T-helper 1 cell treated with Interleukin-12 subunit alpha and Interleukin-12 subunit beta and Interleukin-4 antibody, amounts not matched to agents 30 μg/mL and 1 μg/mL, for 36 hours (primary cell): Measurements from ENCODE around the gene RCBTB2.

ENCODE experiments used
- H3K27ac Mint-ChIP-seq: one replicate; pipeline ENCODE4 v1.8.0; 2021; ENCODE audit warnings: mild to moderate bottlenecking, mixed read lengths
- H3K27me3 Mint-ChIP-seq: one replicate; pipeline ENCODE4 v1.8.0; 2021; ENCODE audit warnings: low read depth, mixed read lengths
- H3K36me3 Mint-ChIP-seq: one replicate; pipeline ENCODE4 v1.8.0; 2021; ENCODE audit warnings: low read depth, mixed read lengths
- H3K4me1 Mint-ChIP-seq: one replicate; pipeline ENCODE4 v1.8.0; 2021; ENCODE audit warnings: low read depth, mixed read lengths
- H3K4me3 Mint-ChIP-seq: one replicate; pipeline ENCODE4 v1.8.0; 2021; ENCODE audit warnings: mild to moderate bottlenecking, moderate library complexity, mixed read lengths
- H3K9me3 Mint-ChIP-seq: one replicate; pipeline ENCODE4 v1.8.0; 2021; ENCODE audit warnings: mixed read lengths

The RCBTB2 gene

DNA sequence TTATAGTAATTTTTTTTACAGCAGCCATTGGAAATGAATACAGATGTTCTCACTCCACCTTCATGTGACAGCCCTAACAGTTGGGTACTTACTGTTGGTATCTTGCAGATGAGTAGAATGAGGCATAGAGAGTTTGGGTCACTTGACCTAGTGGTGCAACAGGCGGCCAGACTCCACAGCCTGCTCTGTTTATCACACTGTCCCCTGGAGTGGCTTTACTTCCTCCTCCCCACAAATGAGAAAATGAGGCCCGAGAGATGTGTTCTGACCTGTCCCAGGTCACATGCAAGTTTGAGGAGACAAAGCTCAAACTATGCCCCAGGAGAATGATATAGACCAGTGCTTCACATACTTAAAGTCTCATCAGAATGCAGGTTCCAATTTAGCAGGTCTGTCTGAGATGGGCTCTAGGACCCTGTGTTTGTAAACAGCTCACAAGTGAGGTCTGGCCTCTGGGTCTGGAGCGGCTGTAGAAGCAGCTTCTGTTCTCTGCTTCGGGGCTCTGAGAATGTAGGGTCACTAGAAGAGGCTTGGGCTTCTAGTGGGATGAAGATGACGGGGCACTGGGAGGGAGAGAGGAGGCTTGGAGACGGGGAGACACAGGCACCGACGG lies 37.4 kb upstream of the RCBTB2 start:
- no peaks in the 10 kb centered on the region for H3K9me3 Mint-ChIP-seq
- H3K36me3 Mint-ChIP-seq = peaks cover 1% of the 10 kb centered on the region
- H3K4me1 Mint-ChIP-seq = peaks cover 13% of the 10 kb centered on the region
- H3K4me3 Mint-ChIP-seq = no peak overlapping the region
- H3K27ac Mint-ChIP-seq = no peak overlapping the region
- H3K27me3 Mint-ChIP-seq = peaks cover 65% of the 10 kb centered on the region

DNA sequence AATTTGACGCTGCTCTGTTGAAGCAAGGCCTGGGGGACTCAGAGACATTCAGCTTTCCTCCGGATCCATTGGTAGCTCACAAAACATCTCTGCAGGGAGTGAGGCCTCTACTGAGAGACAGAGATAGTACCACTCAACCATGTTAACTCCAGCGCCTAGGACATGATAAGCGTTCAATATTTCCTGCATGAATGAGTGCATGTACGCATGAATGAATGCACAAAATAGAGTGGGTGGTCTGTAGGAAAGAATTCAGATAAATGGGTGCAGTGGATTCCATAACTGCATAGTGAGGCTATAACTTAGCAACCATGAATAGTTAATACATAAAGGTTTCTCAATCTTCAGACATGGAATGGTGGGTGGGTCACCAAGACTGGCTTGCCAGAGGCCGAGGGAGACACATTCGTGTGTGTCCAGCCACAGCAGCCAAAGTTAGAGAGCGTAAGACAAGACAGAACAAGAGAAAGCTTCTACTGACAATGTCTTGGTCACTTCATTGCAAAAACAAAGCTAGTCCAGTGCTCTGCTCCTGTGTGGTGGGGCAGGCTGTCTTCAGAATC lies 36.3 kb upstream of the RCBTB2 start:
- peaks cover 3% of the 10 kb centered on the region for H3K36me3 Mint-ChIP-seq
- no peak overlapping the region for H3K27ac Mint-ChIP-seq
- H3K4me1 Mint-ChIP-seq = peaks cover 13% of the 10 kb centered on the region
- H3K27me3 Mint-ChIP-seq = peaks cover 67% of the 10 kb centered on the region
- H3K9me3 Mint-ChIP-seq = no peaks in the 10 kb centered on the region
- no peak overlapping the region for H3K4me3 Mint-ChIP-seq

DNA sequence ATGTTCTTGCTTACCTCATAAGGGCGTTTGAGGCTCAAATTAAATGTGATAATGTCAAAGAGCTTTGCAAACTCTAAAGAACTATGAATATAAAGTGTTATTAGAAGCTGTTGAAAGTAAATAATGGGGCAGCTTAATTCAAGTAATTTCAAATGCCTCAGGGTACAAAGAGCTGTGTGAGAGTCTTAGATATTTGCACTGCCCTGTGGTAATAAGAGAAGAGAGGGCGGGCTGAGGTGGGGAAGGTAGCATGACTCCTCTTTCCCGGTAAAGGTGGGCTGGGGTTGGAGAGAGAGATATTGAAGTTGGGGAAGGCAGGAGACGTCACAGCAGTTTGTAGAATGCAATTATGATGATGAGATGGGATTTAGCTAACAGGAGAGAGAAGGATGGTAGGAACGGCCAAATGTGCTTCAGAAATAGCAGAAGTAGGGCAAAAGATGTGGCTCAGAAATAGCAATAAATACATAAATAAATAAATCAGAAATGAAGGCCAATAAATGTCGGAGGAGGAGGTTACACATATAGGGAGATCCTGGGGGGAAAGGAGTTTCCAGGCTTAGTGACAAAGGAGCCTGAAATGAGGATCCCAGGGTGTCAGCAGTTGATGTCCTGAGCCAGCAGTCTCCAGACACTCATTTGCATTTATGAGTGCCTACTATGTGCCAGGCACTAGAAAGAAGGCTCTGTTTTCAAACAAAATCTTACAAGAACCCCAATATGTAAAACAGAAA lies 35.7 kb upstream of the RCBTB2 start:
- Mint-ChIP-seq H3K27ac (no peak overlapping the region), H3K27me3 (peaks cover 70% of the 10 kb centered on the region), H3K36me3 (peaks cover 3% of the 10 kb centered on the region), H3K9me3 (no peaks in the 10 kb centered on the region), H3K4me3 (no peak overlapping the region), H3K4me1 (peaks cover 9% of the 10 kb centered on the region)

DNA sequence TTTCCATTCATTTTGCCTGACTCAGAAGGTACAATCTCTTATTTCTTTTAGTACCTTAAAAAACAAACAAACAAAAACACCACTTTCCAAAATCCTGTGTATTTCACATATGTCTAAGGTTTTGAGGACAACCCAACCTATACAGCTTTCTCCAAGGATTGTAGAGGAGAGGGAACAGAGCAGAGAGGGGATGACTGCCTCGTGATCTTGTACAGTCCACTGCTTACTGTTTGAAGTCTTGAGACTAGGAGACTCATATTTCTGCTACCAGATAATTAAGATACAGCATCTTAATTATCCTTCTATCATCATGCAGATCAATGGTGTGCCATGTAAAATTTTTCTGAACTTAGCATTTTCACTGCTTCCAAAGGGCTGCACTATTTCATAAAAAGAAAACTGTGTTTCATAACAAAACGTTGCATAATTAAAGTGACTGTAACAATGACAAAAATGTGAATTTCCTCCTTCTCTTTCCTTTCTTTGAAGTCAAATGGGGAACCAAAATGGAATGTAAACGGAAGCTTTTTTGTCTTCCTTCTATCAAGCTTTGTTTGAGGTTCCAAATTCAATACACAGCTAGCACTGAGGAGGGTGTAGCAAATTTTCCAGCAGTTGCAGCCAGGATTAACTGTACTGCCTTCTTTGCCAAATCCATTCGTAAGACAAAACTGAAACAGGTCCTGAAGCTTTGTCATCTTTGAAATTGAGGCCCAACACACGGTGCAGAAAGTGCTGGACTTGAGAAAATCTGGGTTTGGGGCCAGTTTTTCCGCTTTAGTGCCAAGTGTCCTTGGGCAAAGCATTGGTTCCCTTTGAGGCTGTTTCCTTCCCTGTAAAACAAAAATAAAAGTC lies 34.9 kb upstream of the RCBTB2 start:
- H3K36me3 Mint-ChIP-seq = peaks cover 3% of the 10 kb centered on the region
- peaks cover 70% of the 10 kb centered on the region for H3K27me3 Mint-ChIP-seq
- H3K4me1 Mint-ChIP-seq = peaks cover 13% of the 10 kb centered on the region
- H3K27ac Mint-ChIP-seq = no peak overlapping the region
- H3K4me3 Mint-ChIP-seq = no peak overlapping the region
- H3K9me3 Mint-ChIP-seq = no peaks in the 10 kb centered on the region

DNA sequence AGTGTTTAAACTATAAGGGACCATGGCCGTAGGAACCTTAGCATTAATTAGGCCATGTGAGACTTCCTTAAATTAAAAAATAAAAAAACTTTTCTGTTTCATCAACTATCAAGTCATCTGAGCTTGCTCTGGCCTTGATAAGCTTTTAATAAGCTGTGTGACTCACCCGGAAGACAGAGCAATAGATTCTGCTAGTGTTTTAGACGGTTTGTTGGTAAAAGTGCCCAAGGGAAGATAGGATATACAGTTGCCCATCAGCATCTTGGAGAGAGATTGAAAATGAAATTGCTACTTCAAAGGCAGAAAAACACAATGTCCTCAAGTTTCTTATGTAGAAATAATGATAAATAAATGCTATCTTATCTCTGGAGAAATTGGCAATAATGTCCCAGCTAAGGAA lies 31.2 kb upstream of the RCBTB2 start:
- no peak overlapping the region for H3K4me3 Mint-ChIP-seq
- H3K27me3 Mint-ChIP-seq = peaks cover 71% of the 10 kb centered on the region
- H3K9me3 Mint-ChIP-seq = peaks cover 11% of the 10 kb centered on the region
- H3K36me3 Mint-ChIP-seq = peaks cover 14% of the 10 kb centered on the region
- no peak overlapping the region for H3K27ac Mint-ChIP-seq
- H3K4me1 Mint-ChIP-seq = peaks cover 38% of the 10 kb centered on the region

DNA sequence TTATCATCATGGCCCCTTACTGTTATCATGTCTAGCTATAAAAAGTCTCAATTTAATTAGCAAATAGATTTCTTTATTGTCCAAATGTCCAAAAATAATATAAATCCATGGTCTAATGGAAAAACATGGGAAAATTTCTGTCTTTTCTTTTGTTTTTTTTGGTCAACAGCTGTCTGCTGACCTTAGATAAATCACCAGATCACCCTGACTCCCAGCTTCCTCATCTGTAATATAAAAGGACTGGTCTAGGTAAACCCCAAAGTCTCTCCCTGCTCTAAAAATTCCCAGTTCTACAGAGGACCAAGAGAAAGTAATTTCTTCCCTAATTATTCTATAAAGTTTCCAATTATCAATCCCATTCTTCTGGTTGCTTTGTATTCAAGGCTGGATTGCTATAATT lies 30.7 kb upstream of the RCBTB2 start:
- Mint-ChIP-seq H3K27me3 (peaks cover 71% of the 10 kb centered on the region), H3K4me1 (peaks cover 40% of the 10 kb centered on the region), H3K27ac (no peak overlapping the region)

DNA sequence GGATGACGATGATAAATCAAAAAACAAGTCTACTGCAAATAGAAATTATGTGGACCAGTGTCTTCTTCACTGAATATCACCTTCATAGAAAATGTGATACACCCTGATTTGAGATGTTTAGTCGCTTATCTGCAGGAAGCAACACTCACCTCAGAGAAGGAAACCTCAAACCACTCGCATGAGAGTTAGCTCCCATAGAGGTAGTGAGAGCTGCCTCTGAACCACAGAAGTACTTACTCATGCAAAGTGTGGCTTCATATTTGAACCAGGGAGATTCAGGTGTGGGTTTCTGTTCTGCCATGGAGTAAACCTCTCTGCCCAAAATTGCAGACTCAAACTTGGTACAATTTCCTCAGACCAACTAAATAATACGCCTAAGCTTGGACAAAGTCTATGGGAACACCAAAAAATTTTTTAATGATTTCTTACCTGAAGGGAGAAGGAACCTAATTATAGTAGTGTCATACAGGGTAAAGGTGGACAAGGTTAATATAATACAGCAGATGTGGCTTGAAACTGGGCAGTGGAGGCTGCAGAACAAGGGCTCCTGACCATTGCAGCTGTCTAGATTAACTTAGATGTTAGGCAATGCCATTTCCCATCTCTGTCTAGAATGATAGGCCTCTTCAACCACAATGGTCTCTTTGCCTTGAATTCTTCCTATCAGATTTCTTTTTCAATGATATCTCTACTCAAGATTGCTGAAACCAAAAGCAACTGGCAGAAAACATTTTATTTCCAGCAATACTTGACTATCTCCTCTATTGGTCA lies 29.6 kb upstream of the RCBTB2 start:
- Mint-ChIP-seq H3K9me3 (peaks cover 17% of the 10 kb centered on the region), H3K4me3 (peak overlapping the region; percentile 49), H3K4me1 (peaks cover 40% of the 10 kb centered on the region), H3K36me3 (peaks cover 14% of the 10 kb centered on the region), H3K27ac (peak overlapping the region; percentile 52), H3K27me3 (peaks cover 69% of the 10 kb centered on the region)

More for the DNA sequence above, 30.7 kb upstream of the RCBTB2 start:
- Mint-ChIP-seq H3K9me3 (peaks cover 11% of the 10 kb centered on the region), H3K36me3 (peaks cover 14% of the 10 kb centered on the region), H3K4me3 (no peak overlapping the region)

DNA sequence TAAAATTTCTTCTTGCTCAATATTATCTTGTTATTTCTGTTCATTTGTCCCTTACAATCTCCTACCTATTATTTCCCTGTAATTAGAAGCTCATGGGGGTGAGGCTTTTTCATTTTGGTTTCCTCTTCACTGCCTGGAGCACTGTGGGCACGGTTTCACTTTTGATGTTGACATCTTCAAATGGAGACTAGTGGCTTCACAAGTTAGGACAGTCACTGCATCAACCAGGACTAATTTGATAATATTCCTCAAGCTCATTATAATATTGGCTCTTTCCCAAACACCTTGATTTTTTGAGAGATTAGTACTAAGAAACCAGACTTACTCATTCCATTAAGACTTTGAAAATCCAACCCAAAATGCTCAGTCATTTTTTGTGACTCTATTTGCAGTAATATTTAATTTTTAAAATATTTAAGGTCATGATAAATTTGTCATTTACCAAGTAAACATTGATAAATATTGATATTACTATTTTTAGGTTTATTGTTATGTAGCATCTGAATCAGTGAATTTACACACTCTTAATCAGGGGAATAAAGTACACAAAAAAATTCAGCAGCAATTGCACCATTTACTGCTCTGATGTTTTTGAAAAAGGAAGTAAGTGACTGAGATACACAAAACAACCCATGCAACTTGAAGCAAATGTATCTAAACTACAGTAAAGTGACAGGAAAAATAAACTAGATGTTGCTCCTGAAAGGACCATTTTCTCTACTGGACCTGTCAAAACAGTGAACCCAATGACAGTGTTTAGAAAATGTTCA lies 28.8 kb upstream of the RCBTB2 start:
- H3K4me3 Mint-ChIP-seq = peak overlapping the region; percentile 2
- H3K36me3 Mint-ChIP-seq = peaks cover 18% of the 10 kb centered on the region
- H3K27me3 Mint-ChIP-seq = peaks cover 69% of the 10 kb centered on the region

DNA sequence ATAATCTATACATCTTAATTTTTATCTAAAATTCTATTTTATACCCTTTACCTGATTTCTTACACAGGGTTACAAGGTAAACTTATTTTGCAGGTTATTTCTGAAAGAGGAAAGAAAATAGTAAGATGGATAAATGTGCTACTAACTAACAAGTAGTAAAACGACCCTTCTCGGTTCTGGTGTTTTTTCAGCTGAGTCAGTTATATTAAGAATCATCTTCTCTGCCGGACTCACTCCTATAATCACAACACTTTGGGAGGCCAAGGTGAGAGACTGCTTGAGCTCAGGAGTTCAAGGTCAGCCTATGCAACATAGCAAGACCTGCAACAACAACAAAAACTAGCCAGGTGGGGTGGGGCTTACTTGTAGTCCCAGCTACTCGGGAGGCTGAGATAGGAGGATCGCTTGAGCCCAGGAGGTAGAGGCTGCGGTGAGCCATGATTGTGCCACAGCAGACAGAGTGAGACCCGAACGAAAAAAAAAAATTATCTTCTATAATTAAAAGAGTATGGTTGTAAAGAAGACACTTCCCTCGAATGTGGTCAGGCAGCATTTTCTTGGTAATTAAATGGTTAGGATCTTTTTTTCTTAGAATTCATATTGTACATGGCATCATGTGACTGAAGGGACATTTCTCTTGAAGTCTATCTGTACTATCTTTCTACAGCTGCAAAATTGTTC lies 27.9 kb upstream of the RCBTB2 start:
- peak overlapping the region; percentile 55 for H3K4me3 Mint-ChIP-seq
- peaks cover 74% of the 10 kb centered on the region for H3K27me3 Mint-ChIP-seq
- peaks cover 40% of the 10 kb centered on the region for H3K4me1 Mint-ChIP-seq
- H3K9me3 Mint-ChIP-seq = peaks cover 33% of the 10 kb centered on the region
- no peak overlapping the region for H3K27ac Mint-ChIP-seq
- H3K36me3 Mint-ChIP-seq = peaks cover 23% of the 10 kb centered on the region

More for the DNA sequence above, 28.8 kb upstream of the RCBTB2 start:
- Mint-ChIP-seq H3K27ac (peak overlapping the region; percentile 52), H3K4me1 (peaks cover 40% of the 10 kb centered on the region), H3K9me3 (peaks cover 25% of the 10 kb centered on the region)

DNA sequence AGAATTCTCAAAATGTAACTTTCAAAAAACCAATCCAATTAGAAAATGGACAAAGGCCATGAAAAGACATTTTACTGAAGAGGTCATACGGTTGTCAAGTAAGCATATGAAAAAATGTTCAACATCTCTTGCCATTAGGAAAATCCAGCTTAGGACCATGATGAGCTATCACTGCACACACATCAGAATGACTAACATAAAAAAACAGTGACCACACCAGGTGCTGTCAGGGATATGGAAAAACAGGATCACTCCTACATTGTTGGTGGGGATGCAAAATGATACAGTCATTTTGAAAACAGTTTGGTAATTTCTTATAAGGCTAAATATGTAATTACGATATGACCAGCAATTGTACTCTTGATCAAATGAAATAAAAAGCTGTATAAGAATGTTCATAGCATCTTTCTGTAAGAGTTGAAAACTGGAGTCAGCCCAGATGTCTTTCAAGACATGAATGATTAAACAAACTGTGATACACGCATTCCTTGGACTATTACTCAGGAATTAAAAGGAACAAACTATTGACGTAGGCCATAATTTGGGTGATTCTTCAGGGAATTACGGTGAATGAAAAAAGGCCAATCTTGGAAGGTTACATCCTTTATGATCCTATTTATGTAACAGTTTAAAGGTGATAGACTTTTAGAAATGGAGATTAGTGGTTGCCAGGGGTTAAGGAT lies 26.9 kb upstream of the RCBTB2 start:
- Mint-ChIP-seq H3K36me3 (peaks cover 25% of the 10 kb centered on the region), H3K4me3 (no peak overlapping the region), H3K4me1 (peaks cover 40% of the 10 kb centered on the region), H3K27ac (peak overlapping the region; percentile 32), H3K27me3 (peaks cover 66% of the 10 kb centered on the region), H3K9me3 (peaks cover 42% of the 10 kb centered on the region)

DNA sequence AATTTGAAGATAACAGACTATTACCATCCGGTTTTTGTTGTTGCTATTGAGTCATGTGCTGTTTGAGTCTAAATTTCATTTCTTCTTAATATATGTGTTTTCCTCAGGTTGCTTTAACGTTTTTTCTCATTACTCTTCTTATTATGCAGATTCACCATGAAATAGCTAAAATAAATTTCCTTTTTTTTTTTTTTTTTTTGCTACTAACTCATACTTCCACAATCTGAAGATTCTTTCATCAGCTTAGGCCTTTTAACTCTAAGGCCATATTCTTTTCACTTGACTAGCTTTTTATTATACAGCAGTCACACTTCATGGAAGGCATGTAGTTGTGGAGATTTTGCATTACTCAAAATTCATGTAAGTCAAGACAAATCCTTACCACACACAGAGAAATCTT lies 23.9 kb upstream of the RCBTB2 start:
- no peak overlapping the region for H3K27ac Mint-ChIP-seq
- H3K4me3 Mint-ChIP-seq = no peak overlapping the region
- peaks cover 53% of the 10 kb centered on the region for H3K9me3 Mint-ChIP-seq
- peaks cover 27% of the 10 kb centered on the region for H3K36me3 Mint-ChIP-seq
- peaks cover 21% of the 10 kb centered on the region for H3K4me1 Mint-ChIP-seq
- peaks cover 67% of the 10 kb centered on the region for H3K27me3 Mint-ChIP-seq

DNA sequence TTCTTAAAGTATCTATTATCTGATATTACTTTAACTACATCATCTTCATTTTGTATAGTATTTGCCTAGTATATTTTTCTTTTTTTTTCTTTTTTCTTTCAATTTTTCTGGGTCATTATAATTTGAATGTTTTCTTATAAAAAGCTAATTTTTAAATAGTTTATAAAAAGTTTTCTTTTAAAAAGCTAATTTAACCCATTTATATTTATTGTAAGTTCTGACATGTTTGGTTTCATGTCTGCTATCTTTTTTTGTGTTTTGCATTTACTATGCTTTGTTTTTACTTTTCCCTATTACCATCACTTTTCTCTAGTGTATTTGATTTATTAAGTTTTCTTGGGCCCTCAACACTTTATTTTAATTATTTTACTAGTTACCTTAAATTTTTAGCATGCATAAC lies 22.6 kb upstream of the RCBTB2 start:
- no peak overlapping the region for H3K4me3 Mint-ChIP-seq
- H3K27me3 Mint-ChIP-seq = peaks cover 73% of the 10 kb centered on the region
- peaks cover 62% of the 10 kb centered on the region for H3K9me3 Mint-ChIP-seq
- peaks cover 27% of the 10 kb centered on the region for H3K36me3 Mint-ChIP-seq
- H3K27ac Mint-ChIP-seq = no peak overlapping the region
- H3K4me1 Mint-ChIP-seq = peaks cover 13% of the 10 kb centered on the region
